HEK293 (cell line): Measurements from ENCODE around the gene TNFRSF4.

Experiments used
- CTCF ChIA-PET: fragments of 350-600 bp; formaldehyde crosslinking; extraction: SDS; loops from one replicate; lab custom pipeline; 2021; ENCODE audit warnings: antibody characterized with exemption; lab: Yijun Ruan, JAX
- POLR2A ChIA-PET: fragments of 300-600 bp; formaldehyde crosslinking; extraction: SDS; loops from one replicate; lab custom pipeline; 2020; ENCODE audit warnings: antibody characterized with exemption, inconsistent platforms; lab: Yijun Ruan, JAX
- H3K27ac ChIP-seq: fragments of 200-500 bp; sonication (Bioruptor generic); 2 replicates; pipeline ENCODE4 v1.5.1; 2014; ENCODE audit warnings: low read depth, low read length, control low read depth, inconsistent platforms; ENCODE audit errors: extremely low read depth
- H3K36me3 ChIP-seq, 2 experiments: fragments of 200-500 bp in 1 of 2; sonication (Bioruptor generic) in 1 of 2; 1 replicate in 1 of 2; 2 replicates in 1 of 2; pipeline ENCODE4 v1.5.1; 2014 to 2017; ENCODE audit warnings: inconsistent platforms in 2 of 2, low read length in 2 of 2; ENCODE audit not compliant: control insufficient read depth in 2 of 2, insufficient read depth in 1 of 2
- H3K4me1 ChIP-seq: fragments of 200-500 bp; sonication (Bioruptor generic); 2 replicates; pipeline ENCODE4 v1.5.1; 2014; ENCODE audit warnings: mild to moderate bottlenecking, low read length, inconsistent platforms; ENCODE audit not compliant: control insufficient read depth, insufficient read depth
- H3K4me3 ChIP-seq: 2 replicates; pipeline ENCODE4 v1.5.1; 2011; ENCODE audit warnings: low read depth, mild to moderate bottlenecking, control low read depth, low read length, moderate library complexity
- H3K9me3 ChIP-seq: fragments of 200-500 bp; sonication (Bioruptor generic); 2 replicates; pipeline ENCODE4 v1.5.1; 2014; ENCODE audit warnings: low read depth, low read length, inconsistent platforms; ENCODE audit not compliant: control insufficient read depth, insufficient read depth
- BCL11B ChIP-seq: fragments of 450-650 bp; formaldehyde crosslinking; IDR thresholded peaks from 2 replicates; pipeline ENCODE4 v1.5.1; 2016; ENCODE audit warnings: low read depth, missing biosample characterization, missing genetic modification characterization
- KLF8 ChIP-seq: fragments of 450-650 bp; formaldehyde crosslinking; IDR thresholded peaks from 2 replicates; pipeline ENCODE4 v1.5.1; 2016; ENCODE audit warnings: missing biosample characterization, missing genetic modification characterization
- MYNN ChIP-seq: fragments of 450-650 bp; formaldehyde crosslinking; IDR thresholded peaks from 2 replicates; pipeline ENCODE4 v1.5.1; 2016; ENCODE audit warnings: missing biosample characterization, missing genetic modification characterization, borderline replicate concordance
- PRDM10 ChIP-seq: fragments of 450-650 bp; formaldehyde crosslinking; IDR thresholded peaks from 2 replicates; pipeline ENCODE4 v1.5.1; 2016; ENCODE audit warnings: missing biosample characterization, missing genetic modification characterization
- ZBTB20 ChIP-seq: fragments of 450-650 bp; formaldehyde crosslinking; IDR thresholded peaks from 2 replicates; pipeline ENCODE4 v1.5.1; 2016; ENCODE audit warnings: missing biosample characterization, missing genetic modification characterization
- ZFP41 ChIP-seq: fragments of 450-650 bp; formaldehyde crosslinking; IDR thresholded peaks from 2 replicates; pipeline ENCODE4 v1.5.1; 2016; ENCODE audit warnings: missing biosample characterization, missing genetic modification characterization, borderline replicate concordance
- ZNF202 ChIP-seq: fragments of 450-650 bp; formaldehyde crosslinking; IDR thresholded peaks from 2 replicates; pipeline ENCODE4 v1.5.1; 2016; ENCODE audit warnings: missing biosample characterization, missing genetic modification characterization, borderline replicate concordance
- ZNF354C ChIP-seq: fragments of 450-650 bp; formaldehyde crosslinking; IDR thresholded peaks from 2 replicates; pipeline ENCODE4 v1.5.1; 2016; ENCODE audit warnings: missing biosample characterization, missing genetic modification characterization, low read depth, borderline replicate concordance
- ZNF416 ChIP-seq: fragments of 450-650 bp; formaldehyde crosslinking; IDR thresholded peaks from 2 replicates; pipeline ENCODE4 v1.5.1; 2016; ENCODE audit warnings: missing biosample characterization, missing genetic modification characterization
- ZNF473 ChIP-seq: fragments of 450-650 bp; formaldehyde crosslinking; IDR thresholded peaks from 2 replicates; pipeline ENCODE4 v1.5.1; 2017; ENCODE audit warnings: missing biosample characterization, missing genetic modification characterization
- ZNF558 ChIP-seq: fragments of 450-650 bp; formaldehyde crosslinking; IDR thresholded peaks from 2 replicates; pipeline ENCODE4 v1.5.1; 2016; ENCODE audit warnings: missing biosample characterization, missing genetic modification characterization
- ZNF658 ChIP-seq: fragments of 450-650 bp; formaldehyde crosslinking; IDR thresholded peaks from 2 replicates; pipeline ENCODE4; 2016; ENCODE audit warnings: missing biosample characterization, missing genetic modification characterization
- TF ChIP-seq, protein P1 (sequence below): fragments of 450-650 bp; formaldehyde crosslinking; IDR thresholded peaks from 2 replicates; pipeline ENCODE4 v1.5.1; 2016; ENCODE audit warnings: missing biosample characterization, missing genetic modification characterization
- TF ChIP-seq, protein P2 (sequence below): fragments of 450-650 bp; formaldehyde crosslinking; IDR thresholded peaks from 2 replicates; pipeline ENCODE4 v1.5.0; 2017; ENCODE audit warnings: missing biosample characterization, missing genetic modification characterization, borderline replicate concordance

Gene TNFRSF4

DNA sequence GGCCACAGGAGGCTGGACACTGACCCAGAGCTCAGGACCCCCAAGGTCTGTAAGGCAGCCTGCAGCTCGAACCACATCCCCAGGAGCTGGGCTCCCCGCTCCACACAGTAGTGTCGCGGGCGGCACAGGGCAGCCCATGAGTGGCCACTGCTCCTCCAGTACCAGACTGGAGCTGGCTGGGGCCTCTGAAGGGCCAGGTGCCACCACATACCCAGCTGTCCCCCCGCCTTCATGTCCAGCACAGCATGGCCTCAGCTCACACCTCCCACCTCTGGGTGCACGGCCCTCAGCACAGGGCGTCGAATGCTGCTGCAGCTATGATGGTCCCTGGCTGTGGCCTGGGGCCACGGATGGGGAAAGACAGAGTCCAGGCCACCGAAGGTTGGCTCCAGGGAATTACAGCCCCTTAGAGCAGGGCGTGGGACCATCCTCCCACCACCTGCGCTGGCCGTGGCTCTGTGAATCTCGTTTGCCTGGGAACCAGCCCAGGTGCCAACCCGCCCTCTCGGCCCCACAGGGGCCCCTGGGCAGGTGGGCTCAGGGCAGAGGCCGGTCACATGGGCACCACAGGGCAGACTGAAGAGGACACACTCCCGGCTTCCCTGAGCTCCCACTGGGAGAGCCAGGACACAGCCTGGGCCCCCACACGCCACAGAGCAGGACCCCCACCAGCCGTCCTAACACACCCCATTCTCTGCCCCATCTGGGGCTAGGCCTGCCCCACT, 2.1 kb upstream of the TNFRSF4 start:
- POLR2A ChIA-PET, result interaction anchor here (1.1 to 1.5 kb wide), 2 partner anchors 10 to 17 kb away, joined by 3 to 4 read pairs; no protein-coding TSS in a partner anchor
- H3K27ac ChIP-seq, result no peak overlapping the region
- H3K4me3 ChIP-seq, result no peak overlapping the region
- CTCF ChIA-PET, result no interaction called here
- H3K9me3 ChIP-seq, result no peaks in the 10 kb centered on the region
- H3K36me3 ChIP-seq, result peaks cover 0 to 58% of the 10 kb centered on the region in 2 experiments; a peak in 1 of 3 replicates
- no peaks in the 10 kb centered on the region for H3K4me1 ChIP-seq
- TF ChIP-seq ZNF658 (tag by site-specific recombination) (no peak), ZBTB20 (tag by site-specific recombination) (peak; percentile 21; the same call in 1 of the 2 replicates), BCL11B (tag by site-specific recombination) (no peak)
- TF ChIP-seq, protein P1, sequence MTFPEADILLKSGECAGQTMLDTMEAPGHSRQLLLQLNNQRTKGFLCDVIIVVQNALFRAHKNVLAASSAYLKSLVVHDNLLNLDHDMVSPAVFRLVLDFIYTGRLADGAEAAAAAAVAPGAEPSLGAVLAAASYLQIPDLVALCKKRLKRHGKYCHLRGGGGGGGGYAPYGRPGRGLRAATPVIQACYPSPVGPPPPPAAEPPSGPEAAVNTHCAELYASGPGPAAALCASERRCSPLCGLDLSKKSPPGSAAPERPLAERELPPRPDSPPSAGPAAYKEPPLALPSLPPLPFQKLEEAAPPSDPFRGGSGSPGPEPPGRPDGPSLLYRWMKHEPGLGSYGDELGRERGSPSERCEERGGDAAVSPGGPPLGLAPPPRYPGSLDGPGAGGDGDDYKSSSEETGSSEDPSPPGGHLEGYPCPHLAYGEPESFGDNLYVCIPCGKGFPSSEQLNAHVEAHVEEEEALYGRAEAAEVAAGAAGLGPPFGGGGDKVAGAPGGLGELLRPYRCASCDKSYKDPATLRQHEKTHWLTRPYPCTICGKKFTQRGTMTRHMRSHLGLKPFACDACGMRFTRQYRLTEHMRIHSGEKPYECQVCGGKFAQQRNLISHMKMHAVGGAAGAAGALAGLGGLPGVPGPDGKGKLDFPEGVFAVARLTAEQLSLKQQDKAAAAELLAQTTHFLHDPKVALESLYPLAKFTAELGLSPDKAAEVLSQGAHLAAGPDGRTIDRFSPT, result peak; percentile 65; the same call in 1 of the 2 replicates

DNA sequence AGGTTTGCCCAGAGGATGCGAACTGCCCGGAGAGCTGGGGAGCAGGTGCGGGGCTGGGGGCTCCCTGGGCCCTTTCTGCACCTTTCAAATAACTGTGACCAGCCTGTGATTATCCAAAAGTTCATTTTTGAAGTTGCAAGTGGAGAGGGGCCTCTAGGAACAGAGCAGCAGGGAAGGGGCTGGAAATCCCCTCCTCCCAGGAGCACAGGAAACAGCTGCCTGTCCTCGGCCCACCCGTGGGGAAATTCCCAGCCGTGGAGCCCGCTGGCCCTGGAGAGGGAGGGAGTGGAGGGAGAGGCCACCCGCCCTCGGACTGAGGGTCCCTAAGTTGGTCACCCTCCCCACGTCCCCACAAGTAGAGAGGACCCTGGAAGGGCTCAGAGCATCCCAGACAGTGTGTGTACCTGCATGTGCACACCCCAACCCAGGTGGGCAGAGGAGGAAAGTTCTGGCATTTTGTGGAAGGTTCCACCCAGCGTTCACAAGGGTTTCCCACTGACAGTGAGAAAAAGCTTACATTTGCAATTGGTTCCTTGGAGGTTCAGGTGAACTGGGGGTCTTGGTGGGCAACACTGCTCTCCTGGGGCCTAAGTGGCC, 1.2 kb upstream of the TNFRSF4 start:
- H3K4me3 ChIP-seq, result no peak overlapping the region
- peaks cover 0 to 49% of the 10 kb centered on the region in 2 experiments; a peak in 1 of 3 replicates for H3K36me3 ChIP-seq
- ChIA-PET POLR2A (interaction anchor here (1.1 to 1.5 kb wide), 2 partner anchors 11 to 17 kb away, joined by 3 to 4 read pairs; no protein-coding TSS in a partner anchor), CTCF (interaction anchor here (0.6 kb wide), 1 partner anchor 53 kb away, joined by 3 read pairs; no protein-coding TSS in a partner anchor)
- H3K27ac ChIP-seq, result no peak overlapping the region
- H3K4me1 ChIP-seq, result no peaks in the 10 kb centered on the region
- no peaks in the 10 kb centered on the region for H3K9me3 ChIP-seq
- TF ChIP-seq ZNF473 (tag by site-specific recombination) (no peak), ZNF354C (tag by site-specific recombination) (no peak), ZNF202 (no peak), ZFP41 (no peak), MYNN (no peak), KLF8 (tag by site-specific recombination) (0 out of 2 replicates have a peak, but pooled peaks have one; percentile 9), PRDM10 (tag by site-specific recombination) (peak; percentile 72), ZNF416 (tag by site-specific recombination) (no peak), ZNF558 (tag by site-specific recombination) (no peak)
- TF ChIP-seq, protein P2, sequence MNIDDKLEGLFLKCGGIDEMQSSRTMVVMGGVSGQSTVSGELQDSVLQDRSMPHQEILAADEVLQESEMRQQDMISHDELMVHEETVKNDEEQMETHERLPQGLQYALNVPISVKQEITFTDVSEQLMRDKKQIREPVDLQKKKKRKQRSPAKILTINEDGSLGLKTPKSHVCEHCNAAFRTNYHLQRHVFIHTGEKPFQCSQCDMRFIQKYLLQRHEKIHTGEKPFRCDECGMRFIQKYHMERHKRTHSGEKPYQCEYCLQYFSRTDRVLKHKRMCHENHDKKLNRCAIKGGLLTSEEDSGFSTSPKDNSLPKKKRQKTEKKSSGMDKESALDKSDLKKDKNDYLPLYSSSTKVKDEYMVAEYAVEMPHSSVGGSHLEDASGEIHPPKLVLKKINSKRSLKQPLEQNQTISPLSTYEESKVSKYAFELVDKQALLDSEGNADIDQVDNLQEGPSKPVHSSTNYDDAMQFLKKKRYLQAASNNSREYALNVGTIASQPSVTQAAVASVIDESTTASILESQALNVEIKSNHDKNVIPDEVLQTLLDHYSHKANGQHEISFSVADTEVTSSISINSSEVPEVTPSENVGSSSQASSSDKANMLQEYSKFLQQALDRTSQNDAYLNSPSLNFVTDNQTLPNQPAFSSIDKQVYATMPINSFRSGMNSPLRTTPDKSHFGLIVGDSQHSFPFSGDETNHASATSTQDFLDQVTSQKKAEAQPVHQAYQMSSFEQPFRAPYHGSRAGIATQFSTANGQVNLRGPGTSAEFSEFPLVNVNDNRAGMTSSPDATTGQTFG (tag by site-specific recombination), result no peak
